Body of pancreas (tissue), 4 donors: Measurements from ENCODE around the gene PSMD1.
"Not testable (repeated sequence)": the region's sequence is repeated elsewhere in the genome, so short reads cannot be mapped to it uniquely, and the experiment has no call there.

Source experiments
- CTCF ChIP-seq, 7 experiments: fragments of 450-650 bp in 4 of 7; fragments of 200-600 bp in 3 of 7; sonication (generic) in 3 of 7; IDR thresholded peaks; one replicate each; pipeline ENCODE4 v1.5.1; 2016 to 2019; ENCODE audit warnings: antibody characterized with exemption in 7 of 7
- POLR2A ChIP-seq, 3 donors: fragments of 450-650 bp; IDR thresholded peaks; one replicate each; pipeline ENCODE4 v1.6.1; 2016; ENCODE audit warnings: antibody characterized with exemption in 3 of 3, mild to moderate bottlenecking in 2 of 3

DNA sequence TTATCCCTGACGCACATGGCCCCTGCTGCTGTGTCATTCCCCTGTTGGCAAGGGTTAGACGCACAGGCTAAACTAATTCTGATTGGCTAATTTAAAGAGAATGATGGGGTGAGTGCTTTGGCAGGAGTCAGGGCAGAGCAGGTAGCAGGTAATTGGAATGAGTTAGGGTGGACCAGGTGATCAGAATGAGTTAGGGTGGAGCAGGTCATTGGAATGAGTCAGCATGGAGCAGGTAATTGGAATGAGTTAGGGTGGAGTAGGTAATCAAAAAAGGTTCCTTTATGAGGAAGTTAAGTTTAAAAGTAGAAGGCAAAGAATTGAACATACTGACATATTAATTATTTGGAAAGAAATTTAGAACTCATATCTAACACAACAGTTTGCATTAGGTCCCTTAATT is 43.7 kb downstream of the PSMD1 start:
- TF ChIP-seq POLR2A, CTCF (IDR thresholded peaks at IDR 0.05): not testable (repeated sequence)
